GM18870 (cell line): ENCODE results near the gene AFTPH.

ENCODE experiments used
- ATAC-seq: cut with Tn5 transposase; IDR thresholded peaks from one replicate; pipeline ENCODE4 v1.9.1; 2021; ENCODE audit warnings: moderate library complexity; ENCODE audit not compliant: unreplicated experiment

The AFTPH gene

GRCh38 chr2:64627860-64628841 lies 104.0 kb downstream of the AFTPH start:
- ATAC-seq, result no peak

DNA sequence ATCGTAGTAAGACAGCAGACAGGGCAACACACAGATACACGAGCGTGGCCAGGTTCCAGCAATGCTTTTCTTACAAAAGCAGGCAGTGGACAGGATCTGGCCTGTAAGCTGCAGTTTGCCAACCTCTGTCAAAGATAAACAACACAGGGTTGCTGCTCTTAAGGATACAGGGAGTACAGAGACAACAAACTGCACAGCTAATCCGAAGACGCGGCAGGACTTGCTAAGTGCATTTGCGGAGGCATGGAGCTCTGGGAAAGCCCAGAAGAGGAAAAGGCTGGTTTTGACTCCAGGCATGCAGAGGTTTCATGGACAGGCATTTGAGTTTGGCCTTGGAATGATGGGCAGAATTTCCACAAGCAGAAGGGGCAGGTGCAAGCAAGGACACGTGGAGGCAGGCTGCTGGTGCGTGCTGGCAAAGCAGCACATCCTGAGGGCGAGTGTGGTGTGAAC lies 105.2 kb downstream of the AFTPH start:
- ATAC-seq, result no peak

GRCh38 chr2:64629875-64630274 lies 105.7 kb downstream of the AFTPH start:
- no peak for ATAC-seq

GRCh38 chr2:64630752-64631151 lies 106.6 kb downstream of the AFTPH start:
- no peak for ATAC-seq

DNA sequence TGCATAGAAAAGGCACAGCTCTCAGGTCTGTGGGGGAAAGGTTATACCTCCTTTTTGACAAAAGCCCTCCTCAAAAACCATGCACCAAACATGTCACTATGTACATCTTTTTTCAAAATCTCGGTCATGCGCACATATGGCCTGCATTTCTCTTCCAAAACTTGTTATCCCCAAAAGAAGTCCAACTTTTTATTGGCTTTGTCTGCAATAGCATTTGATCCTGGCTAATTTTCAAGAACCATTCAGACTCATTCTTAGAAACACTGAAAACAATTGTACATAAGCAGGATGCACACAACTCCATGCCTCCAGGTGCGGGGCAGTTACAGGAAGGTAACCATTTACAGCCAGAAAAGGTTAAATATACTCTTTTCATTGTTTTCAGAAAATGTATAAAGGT lies 107.6 kb downstream of the AFTPH start:
- no peak for ATAC-seq

DNA sequence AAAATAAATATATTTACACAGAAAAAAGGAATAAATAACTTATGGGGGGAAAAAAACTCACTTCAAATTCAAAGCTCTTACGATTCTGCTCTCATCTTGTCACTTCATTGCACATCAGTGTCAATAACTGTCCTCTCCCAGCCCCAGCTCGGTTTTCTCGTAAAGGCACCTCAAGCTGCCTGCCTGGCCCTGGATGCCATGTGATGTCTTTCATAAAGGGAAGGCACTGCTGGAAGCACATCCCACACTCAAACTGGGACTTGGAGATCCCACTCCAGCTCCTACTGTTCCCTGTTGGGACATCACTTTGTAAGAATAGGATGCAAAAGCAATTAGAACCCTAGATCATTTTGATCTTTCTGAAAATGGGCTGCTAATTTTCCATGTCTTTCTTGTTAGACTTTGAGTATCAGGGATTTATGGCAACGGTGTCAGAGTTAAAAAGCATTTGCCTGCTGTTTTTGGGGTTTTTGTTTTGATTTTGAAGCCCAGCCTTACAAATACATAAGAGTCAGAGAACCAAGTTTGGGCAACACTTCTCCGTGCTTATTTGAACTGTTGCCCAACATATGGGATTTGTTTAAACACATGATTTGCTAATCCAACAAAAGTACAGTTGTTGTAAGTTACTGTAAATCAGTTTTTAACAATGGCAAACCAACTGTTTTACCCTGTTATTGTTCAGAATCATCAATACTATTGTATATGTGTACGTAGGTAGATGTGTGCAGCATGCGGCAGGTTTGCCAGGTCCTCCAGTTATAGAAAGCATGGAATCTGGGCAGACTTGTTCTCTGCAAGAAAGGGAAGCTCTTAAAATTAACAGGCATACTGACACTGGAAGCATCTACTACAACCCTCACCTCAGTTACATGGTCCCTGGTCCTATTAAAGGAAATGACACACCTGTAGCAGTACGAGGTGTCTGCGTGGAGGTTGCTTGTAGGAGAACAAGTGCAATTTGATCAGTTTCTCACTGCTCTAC lies 109.0 kb downstream of the AFTPH start:
- ATAC-seq, result no peak

DNA sequence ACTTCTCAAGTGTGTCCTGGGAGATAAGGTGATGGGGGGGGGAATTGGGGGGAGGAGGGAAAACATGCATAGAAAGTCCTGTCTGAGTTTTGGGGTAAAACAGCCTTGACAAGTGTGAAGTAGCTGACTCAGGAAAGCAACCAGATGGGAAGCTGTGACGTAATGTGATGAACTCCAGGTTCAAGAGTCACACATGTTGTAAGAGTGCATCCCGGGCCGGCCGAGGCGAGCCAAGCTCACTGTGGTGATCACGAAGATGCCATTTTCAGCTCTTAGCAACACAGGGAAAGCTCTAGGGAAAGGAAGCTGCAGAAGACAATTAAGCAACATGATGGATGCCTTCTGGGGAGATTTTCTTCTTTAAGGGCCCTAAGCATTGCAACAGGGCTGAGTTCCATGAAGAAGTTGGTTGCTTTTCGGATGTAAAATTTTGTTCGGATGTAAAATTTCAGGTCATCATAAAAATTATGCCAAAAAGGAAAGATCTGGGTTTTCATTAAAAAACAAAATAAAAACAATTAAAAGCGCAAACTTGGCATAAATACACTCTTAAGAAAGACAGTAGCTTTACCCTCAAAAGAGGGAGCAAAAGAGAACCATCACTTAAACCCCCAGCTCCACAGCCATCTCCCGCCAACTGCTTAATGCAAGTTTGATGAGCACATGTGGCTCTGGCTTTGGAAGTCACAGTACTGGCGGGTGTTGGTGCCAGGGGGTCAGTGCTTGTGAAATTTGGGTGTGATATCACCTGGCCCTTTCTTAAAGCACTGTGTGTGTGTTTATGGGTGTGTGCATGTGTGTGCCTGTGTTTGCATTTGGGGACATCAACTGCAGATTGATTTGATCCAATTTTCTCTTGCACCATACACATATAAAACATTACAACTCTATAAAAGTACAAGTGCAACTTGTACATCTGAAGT lies 110.5 kb downstream of the AFTPH start:
- ATAC-seq, result no peak

DNA sequence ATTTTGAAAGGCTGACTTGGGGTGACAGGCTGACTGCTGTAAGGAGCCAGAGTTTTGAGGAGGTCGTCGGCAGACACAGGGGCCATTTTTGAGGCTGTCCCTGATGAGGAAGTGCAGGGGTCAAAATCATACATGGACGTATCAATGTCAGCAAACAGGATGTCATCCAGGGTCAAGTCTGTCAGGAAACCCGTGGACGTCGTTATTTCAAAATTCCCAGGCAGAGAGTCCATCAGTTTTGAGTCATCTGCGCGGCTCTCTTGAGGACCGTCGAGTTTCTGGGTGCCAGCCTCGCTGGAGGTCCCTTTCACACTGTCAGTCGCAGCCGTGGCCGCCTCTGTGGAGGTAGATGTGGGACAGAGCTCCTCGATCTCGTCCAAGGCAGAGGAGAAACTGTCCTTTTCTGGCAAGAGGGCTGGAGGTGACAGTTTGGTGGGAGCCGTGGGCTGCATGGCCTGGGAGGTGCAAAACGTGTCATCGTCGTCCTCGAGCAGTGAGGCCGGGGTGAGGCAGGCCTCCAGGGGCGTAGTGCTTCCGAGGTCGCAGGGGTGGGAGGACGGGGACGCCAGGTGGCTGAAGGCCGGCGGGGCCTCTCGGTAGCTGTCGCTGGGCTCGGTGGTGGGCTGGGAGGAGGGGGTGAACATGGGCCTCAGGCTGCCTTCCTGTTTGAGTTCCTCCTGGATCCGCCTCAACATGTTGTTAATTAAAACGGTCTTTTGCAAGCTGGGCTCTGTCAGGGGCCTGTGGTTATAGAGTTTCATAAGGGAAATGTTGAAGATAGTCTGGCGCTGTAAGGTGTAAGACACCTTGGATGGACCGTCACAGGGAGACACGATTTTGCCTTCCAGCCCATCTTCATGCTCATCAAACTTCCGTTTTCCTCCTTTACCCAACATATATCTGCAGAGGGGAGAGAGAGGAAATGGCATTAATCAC lies 112.1 kb downstream of the AFTPH start:
- peak; percentile 76 for ATAC-seq

DNA sequence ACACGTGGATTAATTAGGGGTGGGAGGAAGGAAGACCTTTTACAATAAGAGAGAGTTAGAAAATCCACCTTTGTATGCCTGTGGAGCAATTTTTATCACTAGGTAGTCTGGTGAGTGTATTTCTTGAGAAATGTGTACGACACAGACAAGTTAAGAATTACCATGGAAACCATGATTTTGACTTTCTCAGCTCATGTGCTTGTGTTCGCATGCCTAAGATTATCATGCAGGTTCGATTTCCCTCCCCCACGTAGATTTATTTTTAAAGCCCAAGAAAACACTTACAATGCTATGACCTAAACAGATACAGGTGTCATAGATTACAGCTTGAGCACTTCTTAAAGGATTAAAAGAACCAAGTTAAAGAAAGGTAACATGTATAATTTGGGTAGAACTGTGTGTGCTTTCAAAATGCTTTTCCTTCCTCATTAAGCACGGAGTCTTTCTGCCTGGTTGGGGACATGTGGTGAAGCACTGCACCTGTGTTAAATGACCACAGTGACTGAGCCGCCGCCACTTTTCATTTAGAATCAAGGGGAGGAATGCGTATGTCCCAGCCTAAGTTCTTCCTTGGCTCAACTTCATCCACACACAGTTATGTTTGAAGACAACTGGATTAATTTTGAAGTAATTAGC lies 113.0 kb downstream of the AFTPH start:
- ATAC-seq, result peak; percentile 41

GRCh38 chr2:64637931-64638330 lies 113.8 kb downstream of the AFTPH start:
- no peak for ATAC-seq

DNA sequence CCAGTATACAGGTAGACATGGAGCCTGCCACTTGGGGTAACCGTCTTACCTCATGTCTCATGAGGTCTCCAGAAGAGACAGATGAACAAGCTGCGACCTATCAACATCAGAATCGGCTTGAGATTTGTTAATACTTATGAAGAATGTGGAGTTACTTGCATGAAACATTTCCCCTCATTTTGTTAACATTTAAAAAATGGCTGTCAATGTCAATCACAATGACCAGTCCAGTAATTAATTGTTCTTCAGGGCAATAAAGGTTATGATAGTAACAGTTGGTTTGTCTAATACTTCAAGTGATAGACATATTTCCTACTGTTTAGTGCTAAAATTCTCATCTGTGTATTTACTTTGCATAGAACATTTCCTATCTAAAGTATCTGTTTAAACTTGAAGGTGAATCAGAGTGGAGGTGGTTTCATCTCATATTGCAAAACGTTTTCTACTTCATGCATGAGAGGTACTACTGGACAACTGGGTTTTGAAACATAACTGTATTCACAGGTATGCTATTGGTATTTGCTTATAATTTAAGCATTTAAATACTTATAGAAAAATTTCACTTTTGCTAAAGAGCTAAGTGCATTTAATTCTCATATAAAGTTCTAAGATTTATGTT lies 114.5 kb downstream of the AFTPH start:
- ATAC-seq, result no peak

- ATAC-seq, result no peak
Observed at GRCh38 chr2:64639691-64640090, 115.6 kb downstream of the AFTPH start.

GRCh38 chr2:64640153-64641044 lies 116.3 kb downstream of the AFTPH start:
- ATAC-seq, result no peak

DNA sequence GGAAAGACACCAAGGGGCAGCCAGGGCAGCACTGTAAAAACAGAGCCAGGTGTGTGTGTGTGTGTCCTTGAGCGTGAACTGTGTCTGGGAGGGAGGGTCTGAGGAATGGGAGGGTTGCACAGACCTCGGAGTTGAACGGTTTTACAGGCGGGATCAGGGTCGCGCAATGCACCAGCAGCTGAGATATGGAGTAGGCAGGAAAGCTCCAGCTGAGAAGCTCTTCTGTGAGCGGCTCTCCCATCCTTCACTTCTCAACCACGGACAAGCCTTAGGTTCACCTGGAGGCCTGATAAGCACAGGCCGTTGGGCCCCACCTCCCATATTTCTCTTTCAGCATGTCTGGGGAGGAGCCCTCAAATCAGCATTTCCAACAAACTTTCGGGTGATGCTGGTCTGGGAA lies 117.5 kb downstream of the AFTPH start:
- ATAC-seq, result no peak
